GM19372 (cell line): Measurements from ENCODE around the gene PCDHB11.
"Not testable (repeated sequence)": the region's sequence is repeated elsewhere in the genome, so short reads cannot be mapped to it uniquely, and the experiment has no call there.

Experiments
- ATAC-seq: cut with Tn5 transposase; IDR thresholded peaks from one replicate; pipeline ENCODE4 v1.9.1; 2021; ENCODE audit warnings: mild to moderate bottlenecking, low read depth, moderate library complexity; ENCODE audit not compliant: unreplicated experiment

PCDHB11 gene

GRCh38 chr5:141234109-141234667 lies 34.8 kb downstream of the PCDHB11 start:
- ATAC-seq: no peak

GRCh38 chr5:141235922-141236321 lies 36.5 kb downstream of the PCDHB11 start:
- ATAC-seq: not testable (repeated sequence)

GRCh38 chr5:141236516-141237313 lies 37.3 kb downstream of the PCDHB11 start:
- ATAC-seq: no peak

GRCh38 chr5:141241496-141241895 lies 42.1 kb downstream of the PCDHB11 start:
- no peak for ATAC-seq

- no peak for ATAC-seq
Observed at GRCh38 chr5:141245250-141245717, 45.9 kb downstream of the PCDHB11 start, which contains the start of gene PCDHB15. TSS of gene PCDHB15 (plus strand) at chr5:141245395. CDS start at chr5:141245579, 184 bp downstream.

GRCh38 chr5:141246971-141247370 lies 47.5 kb downstream of the PCDHB11 start:
- not testable (repeated sequence) for ATAC-seq

- not testable (repeated sequence) for ATAC-seq
Observed at GRCh38 chr5:141247434-141247833, 48.0 kb downstream of the PCDHB11 start.

GRCh38 chr5:141250576-141250975 lies 51.1 kb downstream of the PCDHB11 start:
- no peak for ATAC-seq
